Suprapubic skin (tissue), 4 donors: ENCODE results near the gene CD300LF. TPM values are rescaled to one million over a fixed set of nuclear protein-coding genes. Genes with fewer than 3 reads are reported as not detected.

Experiments
- DNase-seq, 2 donors: peaks; one replicate each; pipeline ENCODE4 v3.0.0-alpha.2; 2019; ENCODE audit warnings: low spot score in 2 of 2
- H3K27ac ChIP-seq: fragments of 200-600 bp; sonication (generic); one replicate; pipeline ENCODE4 v1.5.1; 2019
- H3K27me3 ChIP-seq: fragments of 200-600 bp; sonication (generic); one replicate; pipeline ENCODE4 v1.5.1; 2019
- H3K36me3 ChIP-seq: fragments of 200-600 bp; sonication (generic); one replicate; pipeline ENCODE4 v1.5.1; 2019
- H3K4me1 ChIP-seq: fragments of 200-600 bp; sonication (generic); one replicate; pipeline ENCODE4 v1.5.1; 2019
- H3K4me3 ChIP-seq: fragments of 200-600 bp; sonication (generic); one replicate; pipeline ENCODE4 v1.5.1; 2019; ENCODE audit warnings: mild to moderate bottlenecking
- H3K9me3 ChIP-seq: fragments of 200-600 bp; sonication (generic); one replicate; pipeline ENCODE4 v1.5.1; 2019
- EP300 ChIP-seq: sonication (generic); formaldehyde crosslinking; IDR thresholded peaks from one replicate; pipeline ENCODE4 v1.6.1; 2017; ENCODE audit warnings: antibody characterized with exemption
- POLR2A ChIP-seq, 2 donors: fragments of 450-650 bp; IDR thresholded peaks; one replicate each; pipeline ENCODE4 v1.6.1; 2017; ENCODE audit warnings: antibody characterized with exemption in 2 of 2, mild to moderate bottlenecking in 2 of 2, moderate library complexity in 2 of 2
- POLR2AphosphoS5 ChIP-seq, 3 donors: sonication (generic); formaldehyde crosslinking; IDR thresholded peaks; one replicate each; pipeline ENCODE4 v1.6.1; 2017; ENCODE audit warnings: antibody characterized with exemption in 3 of 3
- WGBS: methylation state at CpG from one replicate; pipeline ENCODE4 v1.1.5; 2018; 5-methylcytosine and 5-hydroxymethylcytosine counted together
- total RNA-seq, 4 donors: library from RNA; depleted of rRNA; stranded (reverse); fragments of >200 nt; gene quantifications; one replicate each; pipeline ENCODE4 v1.1.0, GENCODE V29; 2016
- TF ChIP-seq, protein P1 (sequence below), 2 donors: fragments of 200-600 bp in 1 of 2; fragments of 450-650 bp in 1 of 2; sonication (generic) in 1 of 2; IDR thresholded peaks; one replicate each; pipeline ENCODE4 v1.5.1; 2016 to 2019; ENCODE audit warnings: antibody characterized with exemption in 2 of 2, mild to moderate bottlenecking in 1 of 2, moderate library complexity in 1 of 2

Gene CD300LF
- total RNA-seq, 4 donors from 2014 or later: not detected

DNA sequence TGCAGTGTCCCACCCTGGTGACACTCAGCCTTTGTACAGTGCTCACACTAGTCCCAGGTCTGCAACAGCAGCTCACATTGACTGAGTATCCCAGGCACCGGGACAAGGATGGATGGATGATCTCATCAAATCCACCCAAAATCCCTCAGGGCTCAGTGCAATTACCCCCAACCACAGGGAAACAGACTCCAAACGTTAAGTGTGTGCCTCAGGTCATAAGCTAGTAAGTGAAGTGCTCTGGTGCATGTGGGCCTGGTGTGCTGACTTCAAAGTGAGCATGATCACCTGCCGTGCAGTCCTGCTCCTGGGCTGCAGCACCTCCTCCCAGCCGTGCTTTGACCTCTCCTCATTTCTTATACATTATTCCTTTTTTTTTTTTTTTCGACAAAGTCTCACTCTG lies 58.0 kb downstream of the CD300LF start:
- Histone ChIP-seq H3K4me3 (no peak overlapping the region), H3K36me3 (no peaks in the 10 kb centered on the region), H3K27ac (no peak overlapping the region), H3K4me1 (no peaks in the 10 kb centered on the region), H3K27me3 (peaks cover 70% of the 10 kb centered on the region), H3K9me3 (no peaks in the 10 kb centered on the region)
- 36% methylated on average over 5 of the region's 5 CpGs for WGBS
- DNase-seq: no peak
- no peak for TF ChIP-seq EP300
- TF ChIP-seq, protein P1, sequence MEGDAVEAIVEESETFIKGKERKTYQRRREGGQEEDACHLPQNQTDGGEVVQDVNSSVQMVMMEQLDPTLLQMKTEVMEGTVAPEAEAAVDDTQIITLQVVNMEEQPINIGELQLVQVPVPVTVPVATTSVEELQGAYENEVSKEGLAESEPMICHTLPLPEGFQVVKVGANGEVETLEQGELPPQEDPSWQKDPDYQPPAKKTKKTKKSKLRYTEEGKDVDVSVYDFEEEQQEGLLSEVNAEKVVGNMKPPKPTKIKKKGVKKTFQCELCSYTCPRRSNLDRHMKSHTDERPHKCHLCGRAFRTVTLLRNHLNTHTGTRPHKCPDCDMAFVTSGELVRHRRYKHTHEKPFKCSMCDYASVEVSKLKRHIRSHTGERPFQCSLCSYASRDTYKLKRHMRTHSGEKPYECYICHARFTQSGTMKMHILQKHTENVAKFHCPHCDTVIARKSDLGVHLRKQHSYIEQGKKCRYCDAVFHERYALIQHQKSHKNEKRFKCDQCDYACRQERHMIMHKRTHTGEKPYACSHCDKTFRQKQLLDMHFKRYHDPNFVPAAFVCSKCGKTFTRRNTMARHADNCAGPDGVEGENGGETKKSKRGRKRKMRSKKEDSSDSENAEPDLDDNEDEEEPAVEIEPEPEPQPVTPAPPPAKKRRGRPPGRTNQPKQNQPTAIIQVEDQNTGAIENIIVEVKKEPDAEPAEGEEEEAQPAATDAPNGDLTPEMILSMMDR (IDR thresholded peaks at IDR 0.05): no peak
- no peak for TF ChIP-seq POLR2AphosphoS5 (IDR thresholded peaks at IDR 0.05)
- no peak for TF ChIP-seq POLR2A (IDR thresholded peaks at IDR 0.05)

DNA sequence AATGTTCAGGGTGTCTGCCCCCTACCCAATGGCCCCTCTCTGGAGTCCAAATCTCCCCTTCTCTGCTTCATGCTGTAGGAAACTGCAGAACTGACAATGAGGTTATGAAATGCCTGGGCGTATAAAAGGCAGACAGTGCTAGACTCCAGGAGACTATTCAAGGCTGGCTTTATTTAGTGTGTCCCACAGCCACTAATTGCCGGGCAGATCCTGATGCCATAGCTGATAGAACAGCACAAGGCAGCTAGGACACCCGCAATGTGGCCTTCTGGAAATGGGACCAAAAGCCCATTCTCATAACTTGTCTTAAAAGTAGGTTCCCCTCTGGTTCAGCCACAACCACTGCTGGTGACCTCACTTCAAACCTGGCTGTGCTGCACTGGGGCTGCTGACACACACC lies 60.7 kb downstream of the CD300LF start:
- TF ChIP-seq POLR2AphosphoS5 (IDR thresholded peaks at IDR 0.05) (no peak), POLR2A (IDR thresholded peaks at IDR 0.05) (no peak), EP300 (no peak)
- TF ChIP-seq, protein P1 (IDR thresholded peaks at IDR 0.05): no peak

GRCh38 chr17:74649909-74650308 lies 62.8 kb downstream of the CD300LF start:
- no peak overlapping the region for H3K27ac ChIP-seq
- WGBS: 31% methylated on average over 6 of the region's 6 CpGs
- no peaks in the 10 kb centered on the region for H3K36me3 ChIP-seq
- no peak for DNase-seq
- H3K9me3 ChIP-seq: no peaks in the 10 kb centered on the region
- no peak overlapping the region for H3K4me3 ChIP-seq
- no peaks in the 10 kb centered on the region for H3K4me1 ChIP-seq
- no peak for TF ChIP-seq POLR2A (IDR thresholded peaks at IDR 0.05)
- no peak for TF ChIP-seq EP300
- TF ChIP-seq POLR2AphosphoS5 (IDR thresholded peaks at IDR 0.05): no peak
- TF ChIP-seq, protein P1 (IDR thresholded peaks at IDR 0.05): no peak
- peaks cover 72% of the 10 kb centered on the region for H3K27me3 ChIP-seq

More for the DNA sequence above, 60.7 kb downstream of the CD300LF start:
- H3K36me3 ChIP-seq: no peaks in the 10 kb centered on the region
- no peak overlapping the region for H3K4me3 ChIP-seq
- H3K9me3 ChIP-seq: no peaks in the 10 kb centered on the region
- peaks cover 71% of the 10 kb centered on the region for H3K27me3 ChIP-seq
- 87% methylated on average over 3 of the region's 3 CpGs for WGBS
- DNase-seq: no peak
- no peaks in the 10 kb centered on the region for H3K4me1 ChIP-seq
- no peak overlapping the region for H3K27ac ChIP-seq

GRCh38 chr17:74647871-74648672 lies 64.7 kb downstream of the CD300LF start:
- DNase-seq: no peak
- Histone ChIP-seq H3K4me3 (no peak overlapping the region), H3K27ac (no peak overlapping the region), H3K36me3 (no peaks in the 10 kb centered on the region), H3K9me3 (no peaks in the 10 kb centered on the region), H3K4me1 (no peaks in the 10 kb centered on the region), H3K27me3 (peaks cover 55% of the 10 kb centered on the region)
- TF ChIP-seq EP300: no peak
- TF ChIP-seq POLR2A (IDR thresholded peaks at IDR 0.05): no peak
- TF ChIP-seq POLR2AphosphoS5 (IDR thresholded peaks at IDR 0.05): no peak
- TF ChIP-seq, protein P1 (IDR thresholded peaks at IDR 0.05): no peak
- WGBS: 38% methylated on average over 5 of the region's 9 CpGs

- no peak overlapping the region for H3K4me3 ChIP-seq
- WGBS: 52% methylated on average over 3 of the region's 3 CpGs
- H3K4me1 ChIP-seq: no peaks in the 10 kb centered on the region
- no peak overlapping the region for H3K27ac ChIP-seq
- TF ChIP-seq, protein P1 (IDR thresholded peaks at IDR 0.05): no peak
- no peak for TF ChIP-seq EP300
- TF ChIP-seq POLR2A (IDR thresholded peaks at IDR 0.05): no peak
- no peak for TF ChIP-seq POLR2AphosphoS5 (IDR thresholded peaks at IDR 0.05)
- no peak for DNase-seq
- no peaks in the 10 kb centered on the region for H3K9me3 ChIP-seq
- peaks cover 39% of the 10 kb centered on the region for H3K27me3 ChIP-seq
- H3K36me3 ChIP-seq: no peaks in the 10 kb centered on the region
Measured at GRCh38 chr17:74646231-74646630, 66.5 kb downstream of the CD300LF start.
